H1 (cell line): ENCODE measurements around the gene OR13J1. TPM values are rescaled to one million over a fixed set of nuclear protein-coding genes. Genes with fewer than 3 reads are reported as not detected.

ENCODE experiments used
- CTCF ChIA-PET: fragments of 300-600 bp; sonication (Branson Sonifier 250); formaldehyde crosslinking; loops from one replicate; lab custom pipeline; 2021; ENCODE audit not compliant: partially characterized antibody; lab: Charles Lee
- POLR2A ChIA-PET: fragments of 300-600 bp; sonication (Branson Sonifier 250); formaldehyde crosslinking; loops from one replicate; lab custom pipeline; 2021; ENCODE audit warnings: inconsistent platforms; ENCODE audit not compliant: partially characterized antibody; lab: Charles Lee
- DNase-seq, 2 experiments: peaks; one replicate each; pipeline versions ENCODE4 v3.0.0 to v3.0.0-alpha.2; 2010 to 2022; ENCODE audit warnings: low spot score in 2 of 2, low read depth in 1 of 2, mixed read lengths in 1 of 2
- FAIRE-seq: peaks from 2 replicates; lab custom pipeline; 2011; peaks lifted over from hg19 to GRCh38; lab: Jason Lieb, UNC
- H2AFZ ChIP-seq: 2 replicates; pipeline ENCODE4 v1.8.1; 2012; ENCODE audit warnings: low read length, inconsistent platforms
- H2AK5ac ChIP-seq: 2 replicates; pipeline ENCODE4 v1.6.1; 2013; ENCODE audit warnings: low read depth, low read length
- H2BK120ac ChIP-seq: replicated peaks from 2 replicates; pipeline ENCODE3; 2013; ENCODE audit warnings: low read depth, low read length, inconsistent platforms
- H2BK12ac ChIP-seq: 2 replicates; pipeline ENCODE4 v1.6.1; 2013; ENCODE audit warnings: low read depth, low read length
- H2BK15ac ChIP-seq: 2 replicates; pipeline ENCODE4 v1.6.1; 2013; ENCODE audit warnings: low read length
- H2BK20ac ChIP-seq: 2 replicates; pipeline ENCODE4 v1.6.1; 2013; ENCODE audit warnings: low read length
- H2BK5ac ChIP-seq: 2 replicates; pipeline ENCODE4 v1.6.1; 2013; ENCODE audit warnings: low read depth, low read length
- H3K14ac ChIP-seq: 2 replicates; pipeline ENCODE4 v1.6.1; 2013; ENCODE audit warnings: inconsistent platforms; ENCODE audit not compliant: insufficient read length
- H3K18ac ChIP-seq: 2 replicates; pipeline ENCODE4 v1.6.1; 2013; ENCODE audit warnings: low read length; ENCODE audit errors: extremely low read depth
- H3K23ac ChIP-seq: 2 replicates; pipeline ENCODE4 v1.6.1; 2013; ENCODE audit warnings: inconsistent platforms; ENCODE audit not compliant: insufficient read length
- H3K23me2 ChIP-seq: 2 replicates; pipeline ENCODE4 v1.6.1; 2013; ENCODE audit warnings: low read depth, low read length
- H3K27ac ChIP-seq: 2 replicates; pipeline ENCODE4 v1.6.1; 2011; ENCODE audit warnings: low read depth, low read length, inconsistent platforms
- H3K27me3 ChIP-seq, 4 experiments: replicated peaks in 1 of 4; 1 replicate in 1 of 4; 2 replicates in 3 of 4; pipeline versions ENCODE4 v1.6.1 to v1.8.1; 2011 to 2013; ENCODE audit warnings: low read length in 3 of 4, mild to moderate bottlenecking in 3 of 4, inconsistent platforms in 2 of 4, mixed read lengths in 2 of 4, moderate library complexity in 1 of 4; ENCODE audit not compliant: control insufficient read depth in 3 of 4, insufficient read depth in 3 of 4; ENCODE audit errors: extremely low read depth in 1 of 4
- H3K36me3 ChIP-seq, 4 experiments: 2 replicates each; pipeline versions ENCODE4 v1.6.1 to v1.8.1; 2011 to 2013; ENCODE audit warnings: mild to moderate bottlenecking in 4 of 4, low read length in 3 of 4, moderate library complexity in 2 of 4, control low read depth in 1 of 4, inconsistent platforms in 1 of 4; ENCODE audit not compliant: insufficient read depth in 4 of 4, control insufficient read depth in 2 of 4
- H3K4ac ChIP-seq: replicated peaks from 2 replicates; pipeline ENCODE3; 2013; ENCODE audit warnings: low read length, low read depth, mixed read lengths, inconsistent platforms; ENCODE audit not compliant: insufficient read length
- H3K4me1 ChIP-seq, 4 experiments: replicated peaks in 1 of 4; 1 replicate in 1 of 4; 2 replicates in 3 of 4; pipeline versions ENCODE4 v1.6.1 to v1.8.1; 2011 to 2013; ENCODE audit warnings: low read length in 3 of 4, inconsistent platforms in 2 of 4, mixed read lengths in 1 of 4; ENCODE audit not compliant: insufficient read depth in 4 of 4, control insufficient read depth in 3 of 4
- H3K4me2 ChIP-seq, 2 experiments: 2 replicates each; pipeline versions ENCODE4 v1.6.1 to v1.8.1; 2011 to 2013; ENCODE audit warnings: low read depth in 2 of 2, low read length in 2 of 2, control low read depth in 1 of 2, inconsistent platforms in 1 of 2, mild to moderate bottlenecking in 1 of 2; ENCODE audit not compliant: insufficient read depth in 1 of 2
- H3K4me3 ChIP-seq, 4 experiments: fragments of 200-600, 300-600 bp in 1 of 4; sonication (generic), shearing (Covaris generic), sonication (Bioruptor Twin) in 1 of 4; 2 replicates each; pipeline versions ENCODE4 v1.5.1 to v1.8.1; 2011 to 2016; ENCODE audit warnings: low read length in 4 of 4, low read depth in 3 of 4, control low read depth in 2 of 4, inconsistent platforms in 2 of 4, mild to moderate bottlenecking in 2 of 4, mixed read lengths in 1 of 4, moderate library complexity in 1 of 4; ENCODE audit not compliant: insufficient read depth in 2 of 4; ENCODE audit errors: extremely low read depth in 1 of 4
- H3K56ac ChIP-seq: replicated peaks from 2 replicates; pipeline ENCODE3; 2013; ENCODE audit warnings: low read depth, mild to moderate bottlenecking, mixed read lengths, low read length, inconsistent platforms; ENCODE audit not compliant: insufficient read length
- H3K79me1 ChIP-seq: 2 replicates; pipeline ENCODE4 v1.6.1; 2013; ENCODE audit warnings: low read depth, low read length, control low read depth
- H3K79me2 ChIP-seq, 2 experiments: 2 replicates each; pipeline versions ENCODE4 v1.6.1 to v1.8.1; 2012 to 2013; ENCODE audit warnings: low read length in 2 of 2, mild to moderate bottlenecking in 2 of 2, inconsistent platforms in 1 of 2; ENCODE audit not compliant: insufficient read depth in 2 of 2, control insufficient read depth in 1 of 2
- H3K9ac ChIP-seq, 4 experiments: replicated peaks in 1 of 4; 1 replicate in 1 of 4; 2 replicates in 3 of 4; pipeline versions ENCODE4 v1.6.1 to v1.8.1; 2011 to 2013; ENCODE audit warnings: low read depth in 3 of 4, low read length in 3 of 4, control low read depth in 2 of 4, mild to moderate bottlenecking in 2 of 4, moderate library complexity in 2 of 4, inconsistent platforms in 1 of 4; ENCODE audit errors: extremely low read depth in 1 of 4
- H3K9me3 ChIP-seq, 2 experiments: 2 replicates each; pipeline versions ENCODE4 v1.6.1 to v1.8.1; 2012 to 2013; ENCODE audit warnings: mild to moderate bottlenecking in 2 of 2, moderate library complexity in 2 of 2, control low read depth in 1 of 2, inconsistent platforms in 1 of 2, low read depth in 1 of 2, low read length in 1 of 2, mixed read lengths in 1 of 2; ENCODE audit not compliant: insufficient read depth in 2 of 2
- H4K20me1 ChIP-seq, 2 experiments: replicated peaks in 1 of 2; 2 replicates each; pipeline versions ENCODE3 to v1.8.1; 2011 to 2013; ENCODE audit warnings: inconsistent platforms in 2 of 2, low read length in 2 of 2, mild to moderate bottlenecking in 1 of 2; ENCODE audit not compliant: insufficient read depth in 2 of 2, control insufficient read depth in 1 of 2
- H4K5ac ChIP-seq: 2 replicates; pipeline ENCODE4 v1.6.1; 2013; ENCODE audit warnings: low read length, low read depth, mixed read lengths, inconsistent platforms; ENCODE audit not compliant: insufficient read length
- H4K8ac ChIP-seq: 2 replicates; pipeline ENCODE4 v1.8.0; 2013; ENCODE audit warnings: mild to moderate bottlenecking, moderate library complexity, low read length, inconsistent platforms; ENCODE audit not compliant: insufficient read depth; ENCODE audit errors: extremely low read depth
- H4K91ac ChIP-seq: replicated peaks from 2 replicates; pipeline ENCODE3; 2013; ENCODE audit warnings: low read length, mixed read lengths, inconsistent platforms; ENCODE audit not compliant: insufficient read length
- ATF3 ChIP-seq: IDR thresholded peaks from 2 replicates; pipeline ENCODE4 v1.6.1; 2011; ENCODE audit warnings: low read depth, mild to moderate bottlenecking, low read length; ENCODE audit not compliant: insufficient read depth
- BRCA1 ChIP-seq: IDR thresholded peaks from 2 replicates; pipeline ENCODE4 v1.6.1; 2012; ENCODE audit warnings: low read depth, low read length, improper control_type of control experiment
- CEBPB ChIP-seq: IDR thresholded peaks from 2 replicates; pipeline ENCODE4 v1.6.1; 2012; ENCODE audit warnings: low read depth, low read length
- CTCF ChIP-seq, 3 experiments: IDR thresholded peaks; 1 replicate in 2 of 3; 2 replicates in 1 of 3; pipeline versions ENCODE4 v1.5.1 to v1.6.1; 2011; ENCODE audit warnings: low read length in 3 of 3, mild to moderate bottlenecking in 3 of 3, inconsistent platforms in 2 of 3, low read depth in 1 of 3, moderate library complexity in 1 of 3; ENCODE audit not compliant: insufficient read depth in 1 of 3; ENCODE audit errors: control extremely low read depth in 1 of 3
- KDM4A ChIP-seq: IDR thresholded peaks from one replicate; pipeline ENCODE4 v1.7.1; 2012; ENCODE audit warnings: low read depth, mild to moderate bottlenecking, moderate library complexity, low read length, inconsistent platforms; ENCODE audit not compliant: severe bottlenecking
- NANOG ChIP-seq: IDR thresholded peaks from 2 replicates; pipeline ENCODE4 v1.6.1; 2011; ENCODE audit warnings: low read length, low read depth, mild to moderate bottlenecking, inconsistent platforms; ENCODE audit not compliant: insufficient read depth, poor library complexity, severe bottlenecking
- SIN3A ChIP-seq, 2 experiments: IDR thresholded peaks in 1 of 2; conservative IDR thresholded peaks in 1 of 2; 2 replicates each; pipeline ENCODE4 v1.6.1; 2011 to 2012; ENCODE audit warnings: low read length in 2 of 2, improper control_type of control experiment in 1 of 2, low read depth in 1 of 2, mild to moderate bottlenecking in 1 of 2
- WGBS, 2 experiments: shearing (Covaris generic) in 1 of 2; methylation state at CpG; one replicate each; pipeline versions ENCODE4 v1.1.6 to v1.1.7; 2013 to 2015; ENCODE audit warnings: low lambda C conversion rate in 2 of 2, mixed read lengths in 2 of 2, inconsistent platforms in 1 of 2, low coverage in 1 of 2, missing lambda C conversion rate in 1 of 2; ENCODE audit not compliant: insufficient replicate concordance in 2 of 2, insufficient coverage in 1 of 2, insufficient read length in 1 of 2; ENCODE audit errors: extremely low coverage in 1 of 2, missing lambda C conversion rate in 1 of 2; 5-methylcytosine and 5-hydroxymethylcytosine counted together
- polyA plus RNA-seq, 7 experiments: library from polyadenylated mRNA; depleted of rRNA in 3 of 7; stranded (reverse) in 5 of 7; unstranded in 2 of 7; fragments of >200 nt in 5 of 7; fragments of 200-250 nt in 2 of 7; gene quantifications; 1 replicate in 5 of 7; 2 replicates in 1 of 7; 4 replicates in 1 of 7; pipeline versions ENCODE4 v1.2.1 to v1.2.3, GENCODE V29; 2011 to 2013; ENCODE audit warnings: missing spikeins in 2 of 7, mixed read lengths in 2 of 7
- total RNA-seq: library from RNA; stranded (reverse); fragmentation: NEBNext Ultra II Directional; extraction: Animal tissue kit (Norgen Biotek cat#: 25700); gene quantifications from 2 replicates; pipeline ENCODE4 v1.2.1, GENCODE V29; 2021

OR13J1 gene
- total and polyA plus RNA-seq, 2 of the 8 experiments (the other 6 are each of a cell fraction or from before 2014, with no cell fraction given), result not detected

GRCh38 chr9:35834260-35835215 is 35.7 kb downstream of the OR13J1 start:
- H3K18ac ChIP-seq, result no peak overlapping the region
- H2BK120ac ChIP-seq, result no peak overlapping the region
- no peak overlapping the region for H4K8ac ChIP-seq
- DNase-seq (no peak), FAIRE-seq (no peak)
- H3K14ac ChIP-seq, result no peak overlapping the region
- H4K91ac ChIP-seq, result no peak overlapping the region
- H3K9me3 ChIP-seq, result no peaks in the 10 kb centered on the region
- no peak overlapping the region for H4K5ac ChIP-seq
- H3K79me1 ChIP-seq, result no peaks in the 10 kb centered on the region
- no peak overlapping the region for H3K4me3 ChIP-seq
- H3K27ac ChIP-seq, result no peak overlapping the region
- no peak overlapping the region for H3K23ac ChIP-seq
- H3K4ac ChIP-seq, result no peak overlapping the region
- no peak overlapping the region for H3K56ac ChIP-seq
- H3K36me3 ChIP-seq, result no peaks in the 10 kb centered on the region
- 89 to 100% methylated on average over 1 to 14 of the region's 14 CpGs for WGBS, 2 experiments
- no peak overlapping the region for H2AFZ ChIP-seq
- no peaks in the 10 kb centered on the region for H3K79me2 ChIP-seq
- no peak overlapping the region for H2BK20ac ChIP-seq
- peaks cover 0 to 5% (median 1%) of the 10 kb centered on the region in 4 experiments; a peak in 4 of 7 replicates for H3K4me1 ChIP-seq
- no peak overlapping the region for H2BK5ac ChIP-seq
- 0 out of 2 replicates have a peak overlapping the region, but pooled peaks have one; percentile 88 for H2BK15ac ChIP-seq
- no peak overlapping the region for H2BK12ac ChIP-seq
- H4K20me1 ChIP-seq, result no peaks in the 10 kb centered on the region
- H3K23me2 ChIP-seq, result peaks cover 3% of the 10 kb centered on the region; the same call in 1 of the 2 replicates
- ChIA-PET CTCF (interaction anchor here (0.6 to 16.5 kb wide), 33 partner anchors 10 to 318 kb away, joined by 3 to 172 read pairs (median 5); partner anchors contain the start of genes CREB3, FAM221B, HINT2 and SPAG8), POLR2A (interaction anchor here (0.6 to 3.2 kb wide), 8 partner anchors 12 to 173 kb away, joined by 3 to 18 read pairs (median 3); partner anchors contain the start of genes CREB3, HINT2 and TLN1)
- H3K4me2 ChIP-seq, result no peak overlapping the region
- H2AK5ac ChIP-seq, result no peak overlapping the region; the same call in 1 of the 2 replicates
- H3K9ac ChIP-seq, result no peak overlapping the region
- no peaks in the 10 kb centered on the region; a peak in 1 of 7 replicates for H3K27me3 ChIP-seq
- TF ChIP-seq SIN3A (conservative IDR thresholded peaks at IDR 0.05 in 1 of 2, IDR thresholded peaks at IDR 0.05 in 1 of 2; ENCODE audit: low read depth in 1 of 2, low read length in 2 of 2) (no peak), NANOG (no peak), ATF3 (no peak), KDM4A (no peak), BRCA1 (no peak), CEBPB (no peak), CTCF (IDR thresholded peaks at IDR 0.05; ENCODE audit: control extremely low read depth in 1 of 3, insufficient read depth in 1 of 3, low read depth in 1 of 3, low read length in 3 of 3) (no peak)
